ENCODE data around the gene RFX1.
"Not testable (repeated sequence)": the region's sequence is repeated elsewhere in the genome, so short reads cannot be mapped to it uniquely, and the experiment has no call there.

The RFX1 gene

GRCh38 chr19:14026652-14027192 lies 20.6 kb upstream of the RFX1 start:
- not testable (repeated sequence) for DNase-seq (ENCODE audit: low spot score)

- DNase-seq (ENCODE audit: low spot score), result peak; percentile 57
Observed at GRCh38 chr19:14023404-14024235, 17.5 kb upstream of the RFX1 start.

- no peak for DNase-seq (ENCODE audit: low spot score)
Observed at GRCh38 chr19:14022469-14022868, 16.3 kb upstream of the RFX1 start.

- DNase-seq (ENCODE audit: low spot score), result peak; percentile 42
Observed at GRCh38 chr19:14021474-14021873, 15.4 kb upstream of the RFX1 start.

- DNase-seq (ENCODE audit: low spot score), result not testable (repeated sequence)
Observed at GRCh38 chr19:14019739-14020138, 13.6 kb upstream of the RFX1 start.

- DNase-seq (ENCODE audit: low spot score), result no peak
Observed at GRCh38 chr19:14019100-14019499, 13.0 kb upstream of the RFX1 start.

- no peak for DNase-seq (ENCODE audit: low spot score)
Observed at GRCh38 chr19:14015524-14016035, 9.5 kb upstream of the RFX1 start.

GRCh38 chr19:14012378-14012915 lies 6.3 kb upstream of the RFX1 start:
- DNase-seq (ENCODE audit: low spot score), result no peak

- no peak for DNase-seq (ENCODE audit: low spot score)
Observed at GRCh38 chr19:14006766-14007562, 844 bp upstream of the RFX1 start.

- peak; percentile 82 for DNase-seq (ENCODE audit: low spot score)
Observed at GRCh38 chr19:14005349-14006084, 603 bp downstream of the RFX1 start.

GRCh38 chr19:14004619-14005348 lies 1.3 kb downstream of the RFX1 start:
- peak; percentile 54 for DNase-seq (ENCODE audit: low spot score)

- no peak for DNase-seq (ENCODE audit: low spot score)
Observed at GRCh38 chr19:14003251-14004055, 2.7 kb downstream of the RFX1 start.

- peak; percentile 65 for DNase-seq (ENCODE audit: low spot score)
Observed at GRCh38 chr19:14002571-14003250, 3.4 kb downstream of the RFX1 start.

GRCh38 chr19:14000691-14001375 lies 5.3 kb downstream of the RFX1 start:
- no peak for DNase-seq (ENCODE audit: low spot score)

GRCh38 chr19:13999085-13999484 lies 7.0 kb downstream of the RFX1 start:
- no peak for DNase-seq (ENCODE audit: low spot score)

GRCh38 chr19:13998426-13998825 lies 7.7 kb downstream of the RFX1 start:
- no peak for DNase-seq (ENCODE audit: low spot score)

- DNase-seq (ENCODE audit: low spot score), result no peak
Observed at GRCh38 chr19:13997631-13997962, 8.5 kb downstream of the RFX1 start.

- peak; percentile 82 for DNase-seq (ENCODE audit: low spot score)
Observed at GRCh38 chr19:13996928-13997630, 9.0 kb downstream of the RFX1 start.

Measured in cerebellar cortex (tissue), 1 donor.